GM19397 (cell line): ENCODE results near the gene KRTAP20-2.

Source experiments
- ATAC-seq: cut with Tn5 transposase; IDR thresholded peaks from one replicate; pipeline ENCODE4 v1.9.1; 2021; ENCODE audit warnings: mild to moderate bottlenecking, moderate library complexity; ENCODE audit not compliant: unreplicated experiment

Gene KRTAP20-2

DNA sequence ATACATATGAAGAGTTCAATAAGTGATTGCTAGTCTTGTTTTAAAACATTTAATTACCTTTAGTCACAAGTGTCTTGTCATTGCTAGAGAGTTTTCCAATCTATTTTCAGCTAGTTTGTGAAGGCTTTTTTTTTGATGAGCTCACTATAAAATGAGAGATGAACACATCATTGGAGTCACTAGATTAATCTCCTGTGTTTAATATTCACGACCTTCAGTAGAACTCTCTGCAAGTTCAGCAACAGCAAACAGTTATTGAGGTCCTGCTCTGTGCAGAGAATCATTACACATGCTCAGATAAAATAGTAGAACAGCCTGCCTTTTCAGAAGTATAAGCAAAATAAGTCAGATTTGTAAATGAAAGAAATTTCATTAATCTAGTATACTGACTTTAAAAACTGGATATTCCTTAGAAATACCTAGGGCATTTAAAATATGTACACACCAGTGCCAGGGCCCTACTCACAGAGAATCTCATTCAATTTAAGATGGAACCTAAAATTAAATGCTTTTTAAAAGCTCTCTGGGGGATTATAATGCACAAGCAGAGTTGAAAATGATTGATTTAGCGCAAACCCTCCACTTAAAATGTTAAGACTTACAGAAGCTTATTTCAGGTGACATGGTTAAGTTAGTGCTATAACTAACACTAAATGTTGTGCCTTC lies 38.1 kb downstream of the KRTAP20-2 start:
- ATAC-seq: no peak

DNA sequence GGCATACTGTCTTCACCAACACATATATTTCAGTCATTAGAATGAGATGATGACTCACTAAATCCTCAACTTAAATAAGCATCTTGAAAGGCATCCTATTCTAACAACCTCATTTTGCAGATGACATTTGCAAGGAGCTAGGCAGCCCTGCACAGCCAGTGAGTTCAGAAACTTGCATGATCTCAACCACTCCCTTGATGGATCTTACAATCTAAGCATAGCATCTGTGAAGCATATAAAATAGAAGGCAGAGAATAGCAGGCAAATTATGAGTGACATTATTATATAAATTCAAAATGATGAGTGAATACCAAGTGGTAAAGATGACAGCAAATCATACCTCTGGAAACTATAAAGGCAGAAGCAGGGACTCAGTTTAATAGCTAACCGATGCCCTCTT lies 39.3 kb downstream of the KRTAP20-2 start:
- ATAC-seq: no peak

GRCh38 chr21:30676737-30677136 lies 41.7 kb downstream of the KRTAP20-2 start:
- ATAC-seq: no peak

DNA sequence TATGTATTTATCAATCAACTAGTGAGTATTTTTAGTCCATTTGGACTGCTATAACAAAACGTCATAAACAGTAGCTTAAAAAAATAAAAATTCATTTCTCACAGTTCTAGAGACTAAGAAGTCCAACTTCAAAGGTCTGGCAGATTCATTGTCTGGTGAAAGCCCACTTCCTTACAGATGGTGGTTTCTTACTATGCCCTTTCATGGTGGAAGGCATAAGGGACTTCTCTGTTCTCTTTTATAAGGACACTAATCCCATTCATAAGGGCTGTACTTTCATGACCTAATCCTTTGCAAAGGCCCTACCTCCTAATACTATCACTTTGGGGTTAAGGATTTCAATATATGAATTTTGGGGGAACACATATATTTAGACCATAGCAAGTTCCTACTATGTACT lies 45.6 kb downstream of the KRTAP20-2 start:
- ATAC-seq: no peak

- ATAC-seq: no peak
Observed at GRCh38 chr21:30684506-30684905, 49.5 kb downstream of the KRTAP20-2 start.
